Left colon (tissue), 2 donors: ENCODE measurements around the gene KCNJ10. TPM values are rescaled to one million over a fixed set of nuclear protein-coding genes. Genes with fewer than 3 reads are reported as not detected.

Experiments
- ATAC-seq: fragments of 200-7000 bp; cut with Tn5 transposase; one replicate; pipeline ENCODE4 v1.9.1; 2020; ENCODE audit warnings: mild to moderate bottlenecking, moderate library complexity
- DNase-seq, 2 donors: peaks; one replicate each; pipeline ENCODE4 v3.0.0-alpha.2; 2020
- intact Hi-C, 2 donors: fragments of 100-400 bp; cut with DNase I in 1 of 2; cut with micrococcal nuclease in 1 of 2; formaldehyde crosslinking; loops; one replicate each; pipeline versions ENCODE4 v1.11.2 to v1.14.0; 2022; cut with DNase I, micrococcal nuclease
- total RNA-seq, 2 donors: library from RNA; stranded (reverse); fragmentation: NEBNext Ultra II Directional; extraction: Animal tissue kit (Norgen Biotek cat#: 25700); gene quantifications; one replicate each; pipeline ENCODE4 v1.2.1, GENCODE V29; 2021
- donor health status: DM: no; HTN: no; CAD: no.
- donor health status: DM: yes; HTN: yes; CAD: no.

The KCNJ10 gene
- total RNA-seq, 2 donors from 2014 or later: 0.45 TPM; not detected in 1

DNA sequence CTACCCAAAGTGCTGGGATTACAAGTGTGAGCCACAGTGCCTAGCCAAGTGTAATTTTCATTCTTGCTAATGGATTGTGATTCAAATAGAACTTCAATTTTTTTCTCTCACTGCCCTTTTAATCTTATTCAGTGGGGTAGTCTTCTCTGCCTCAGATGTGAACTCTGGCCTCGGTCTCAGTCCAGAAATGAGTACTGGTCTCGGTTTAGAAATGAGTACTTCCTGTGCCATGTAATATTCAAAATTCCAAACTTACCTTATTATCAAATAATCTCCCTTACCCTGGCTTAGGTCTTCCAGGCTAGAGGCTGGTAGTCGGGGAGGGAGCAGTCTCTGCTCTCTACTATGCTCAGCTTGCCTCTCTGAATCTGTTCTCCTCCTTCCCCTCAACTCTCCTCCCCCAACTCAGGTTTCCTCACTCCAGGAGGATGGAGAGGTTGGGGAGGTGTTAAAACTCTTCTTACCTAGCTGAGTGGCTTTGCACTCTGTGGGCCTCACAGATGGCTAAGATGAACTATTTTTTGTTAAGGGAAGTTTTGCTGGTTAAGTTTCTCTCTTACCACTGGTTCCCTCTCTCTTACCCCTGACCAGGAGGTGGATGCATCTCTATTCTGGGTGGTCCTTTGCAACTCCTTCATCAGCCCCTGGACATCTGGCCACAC is 111.1 kb downstream of the KCNJ10 start:
- ATAC-seq: no peak
- no peak for DNase-seq
- intact Hi-C loops: no loop called here

- DNase-seq (peak in 1 of 2 donors; percentile 22), ATAC-seq (no peak)
- intact Hi-C loops: no loop called here
These were observed 112.1 kb downstream of the KCNJ10 start for GRCh38 chr1:159957824-159958268.

GRCh38 chr1:159955456-159955855 is 114.5 kb downstream of the KCNJ10 start:
- intact Hi-C loops: no loop called here
- DNase-seq (no peak), ATAC-seq (no peak)

DNA sequence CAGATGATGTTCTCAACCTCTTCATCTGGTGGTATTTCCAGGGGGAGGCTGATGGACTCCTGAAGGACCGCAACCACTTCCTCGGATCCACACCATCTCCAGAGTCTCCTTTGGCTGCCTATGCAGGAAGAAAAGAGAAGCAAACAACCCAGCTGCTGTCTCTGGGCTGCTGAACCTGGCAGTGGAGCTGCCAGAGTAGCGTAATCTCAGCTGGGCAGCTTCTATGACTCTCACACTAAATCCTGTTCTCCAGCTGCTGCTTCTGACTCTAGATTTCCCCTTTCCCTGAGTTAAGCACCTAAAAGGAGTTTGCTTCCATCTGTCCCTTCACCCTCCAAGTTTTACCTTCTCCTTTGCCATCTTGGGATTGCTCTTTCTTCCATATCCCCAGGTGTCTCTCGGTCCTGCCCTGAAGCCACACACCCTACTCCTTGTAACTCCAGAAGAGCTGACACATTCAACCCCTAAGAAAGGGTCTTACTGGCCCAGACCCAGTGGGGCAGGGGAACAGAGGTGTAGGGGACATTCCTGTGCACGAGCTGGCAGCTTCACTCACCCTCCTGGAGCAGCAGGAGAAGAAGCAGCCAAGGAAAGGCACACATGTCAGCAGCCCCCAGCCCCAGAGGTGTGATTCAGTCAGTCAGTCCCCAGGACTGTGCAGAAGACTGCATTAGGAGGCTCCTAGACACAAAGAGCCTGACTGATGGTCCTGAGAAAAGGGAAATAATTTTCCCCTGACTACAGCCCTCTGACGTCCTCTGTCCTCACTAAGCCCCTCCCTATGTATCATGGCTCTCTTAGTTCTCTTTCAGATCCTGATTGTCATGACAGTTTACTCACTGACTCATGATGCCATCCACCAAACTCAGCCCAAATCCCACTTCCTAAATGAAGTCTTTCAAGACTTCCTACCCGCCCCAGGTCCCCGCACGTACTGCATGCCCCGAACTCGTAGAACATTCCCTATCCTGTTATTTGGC is 116.1 kb downstream of the KCNJ10 start, which contains the start of gene SLAMF9:
SLAMF9 (minus strand) TSS at position 702 of the 980 bp plus-strand sequence; CDS start at position 602, 100 bp downstream.
- ATAC-seq: no peak
- intact Hi-C loops: no loop called here
- peak in 1 of 2 donors; percentile 10 for DNase-seq

DNA sequence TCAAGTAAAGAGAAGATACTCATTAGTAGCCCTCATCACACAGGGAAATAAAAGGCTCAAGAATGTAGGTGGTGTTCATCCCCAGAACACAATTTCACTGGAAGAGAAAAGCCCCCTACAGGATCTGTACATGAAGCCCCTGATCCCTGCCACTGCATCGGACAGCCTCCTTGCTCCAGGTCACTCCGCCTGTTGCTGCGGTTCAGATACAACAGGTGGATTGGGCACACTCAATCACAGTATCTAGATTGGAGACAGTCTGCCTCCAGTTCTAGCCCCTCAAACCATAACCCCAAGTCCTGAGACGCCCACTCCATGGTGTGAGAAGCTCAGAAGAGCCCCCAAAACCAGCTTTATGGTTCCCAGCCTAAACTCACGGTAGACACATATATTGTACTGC is 117.0 kb downstream of the KCNJ10 start:
- peak in 1 of 2 donors; percentile 6 for DNase-seq
- intact Hi-C loops: no loop called here

GRCh38 chr1:159951551-159951950 is 118.4 kb downstream of the KCNJ10 start:
- ATAC-seq (no peak), DNase-seq (peak in 1 of 2 donors; percentile 18)
- intact Hi-C loops: no loop called here

More for the DNA sequence above, 117.0 kb downstream of the KCNJ10 start:
- ATAC-seq: no peak

- DNase-seq: no peak
- ATAC-seq: no peak
- intact Hi-C loops: no loop called here
These were observed 118.9 kb downstream of the KCNJ10 start for GRCh38 chr1:159951016-159951415.

GRCh38 chr1:159949981-159950381 is 120.0 kb downstream of the KCNJ10 start:
- ATAC-seq (no peak), DNase-seq (peak in 1 of 2 donors; percentile 21)
- intact Hi-C loops: no loop called here

GRCh38 chr1:159949123-159949522 is 120.8 kb downstream of the KCNJ10 start:
- intact Hi-C loops: no loop called here
- peak; percentile 34 for ATAC-seq
- peak; percentile 56 to 67 for DNase-seq

Other genes starting within 250 kb of the KCNJ10 start
- gene SLAMF8, start 243.3 kb downstream of the KCNJ10 start, total RNA-seq: 1 to 10 TPM; 1.2 to 4.7 TPM
- gene VSIG8, start 207.5 kb downstream of the KCNJ10 start, total RNA-seq: not detected
- gene CFAP45, start 170.0 kb downstream of the KCNJ10 start, total RNA-seq: under 1 TPM; 0.31 to 0.34 TPM
- gene TAGLN2, start 144.7 kb downstream of the KCNJ10 start, total RNA-seq: 100 to 1,000 TPM; 268 to 291 TPM
- gene IGSF9, start 124.5 kb downstream of the KCNJ10 start, total RNA-seq: 10 to 100 TPM; 31.5 to 46.3 TPM
- gene SLAMF9, start 115.9 kb downstream of the KCNJ10 start, total RNA-seq: not detected
- 1 to 10 TPM; 5.4 to 6.2 TPM for gene PIGM, start 38.2 kb downstream of the KCNJ10 start, total RNA-seq
- gene KCNJ9, start 11.4 kb upstream of the KCNJ10 start, total RNA-seq: not detected
- 10 to 100 TPM; 57.6 to 64.0 TPM for gene IGSF8, start 28.5 kb upstream of the KCNJ10 start, total RNA-seq
- gene ATP1A2, start 45.6 kb upstream of the KCNJ10 start, total RNA-seq: 10 to 100 TPM in 1 of 2 donors, 1 to 10 TPM in 1; 1.8 to 12.1 TPM
- gene ATP1A4, start 81.4 kb upstream of the KCNJ10 start, total RNA-seq: not detected
- under 1 TPM in 1 of 2 donors, not detected in 1; 0.64 TPM for gene CASQ1, start 120.4 kb upstream of the KCNJ10 start, total RNA-seq
- 10 to 100 TPM; 26.2 to 42.4 TPM for gene PEA15, start 135.2 kb upstream of the KCNJ10 start, total RNA-seq
- gene DCAF8, start 192.4 kb upstream of the KCNJ10 start, total RNA-seq: 10 to 100 TPM; 83.3 to 92.8 TPM
- 10 to 100 TPM; 57.3 to 70.1 TPM for gene PEX19, start 215.0 kb upstream of the KCNJ10 start, total RNA-seq